ENCODE results near the gene DENR. TPM values are rescaled to one million over a fixed set of nuclear protein-coding genes. Genes with fewer than 3 reads are reported as not detected.
"Not testable (repeated sequence)": the region's sequence is repeated elsewhere in the genome, so short reads cannot be mapped to it uniquely, and the experiment has no call there.

Gene DENR, protein sequence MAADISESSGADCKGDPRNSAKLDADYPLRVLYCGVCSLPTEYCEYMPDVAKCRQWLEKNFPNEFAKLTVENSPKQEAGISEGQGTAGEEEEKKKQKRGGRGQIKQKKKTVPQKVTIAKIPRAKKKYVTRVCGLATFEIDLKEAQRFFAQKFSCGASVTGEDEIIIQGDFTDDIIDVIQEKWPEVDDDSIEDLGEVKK
- total RNA-seq (10 to 100 TPM; 28.8 to 44.9 (median 31.0) TPM), polyA plus RNA-seq (10 to 100 TPM; 26.4 to 34.5 (median 33.3) TPM)

- Histone ChIP-seq H3K36me3 (peaks cover 4 to 21% (median 13%) of the 10 kb centered on the region in 4 donors), H3K4me3 (peak within 1 kb of the TSS; percentile 79 to 94 (median 86)), H3K4me1 (peaks cover 0 to 20% (median 16%) of the 10 kb centered on the region in 4 donors), H3K27ac (peak within 1 kb of the TSS; percentile 79 to 89 (median 83)), H3K9me3 (no peaks in the 10 kb centered on the region), H3K27me3 (no peaks in the 10 kb centered on the region)
- intact Hi-C loops (cut with DNase I), result loop anchor here (1.0 to 10.0 kb wide), 3 partner anchors 116 to 882 kb away; partner anchors contain the start of genes EIF2B1, GTF2H3 and KNTC1
- 0 to 1% methylated on average over 73 of the region's 73 CpGs for WGBS, 2 donors
- TF ChIP-seq POLR2A (IDR thresholded peaks at IDR 0.05), result peak; percentile 37 to 82
- TF ChIP-seq, protein P1, sequence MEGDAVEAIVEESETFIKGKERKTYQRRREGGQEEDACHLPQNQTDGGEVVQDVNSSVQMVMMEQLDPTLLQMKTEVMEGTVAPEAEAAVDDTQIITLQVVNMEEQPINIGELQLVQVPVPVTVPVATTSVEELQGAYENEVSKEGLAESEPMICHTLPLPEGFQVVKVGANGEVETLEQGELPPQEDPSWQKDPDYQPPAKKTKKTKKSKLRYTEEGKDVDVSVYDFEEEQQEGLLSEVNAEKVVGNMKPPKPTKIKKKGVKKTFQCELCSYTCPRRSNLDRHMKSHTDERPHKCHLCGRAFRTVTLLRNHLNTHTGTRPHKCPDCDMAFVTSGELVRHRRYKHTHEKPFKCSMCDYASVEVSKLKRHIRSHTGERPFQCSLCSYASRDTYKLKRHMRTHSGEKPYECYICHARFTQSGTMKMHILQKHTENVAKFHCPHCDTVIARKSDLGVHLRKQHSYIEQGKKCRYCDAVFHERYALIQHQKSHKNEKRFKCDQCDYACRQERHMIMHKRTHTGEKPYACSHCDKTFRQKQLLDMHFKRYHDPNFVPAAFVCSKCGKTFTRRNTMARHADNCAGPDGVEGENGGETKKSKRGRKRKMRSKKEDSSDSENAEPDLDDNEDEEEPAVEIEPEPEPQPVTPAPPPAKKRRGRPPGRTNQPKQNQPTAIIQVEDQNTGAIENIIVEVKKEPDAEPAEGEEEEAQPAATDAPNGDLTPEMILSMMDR (IDR thresholded peaks at IDR 0.05), result peak in 3 of 4 experiments; percentile 35 to 47 (median 46)
- TF ChIP-seq EP300 (IDR thresholded peaks at IDR 0.05), result peak in 1 of 4 donors; percentile 78
- peak; percentile 77 to 95 (median 87) for TF ChIP-seq POLR2AphosphoS5 (IDR thresholded peaks at IDR 0.05)
- peak; percentile 99 for DNase-seq
Observed at GRCh38 chr12:122752464-122753318, at the start of gene DENR. DENR (plus strand) TSS chr12:122752824; CDS start chr12:122753702, 878 bp downstream.

GRCh38 chr12:122702890-122703611 is 49.6 kb upstream of the DENR start, which contains the start of gene HCAR2:
HCAR2 (minus strand) TSS chr12:122703357; CDS start chr12:122703283, 74 bp downstream.
- H3K27ac ChIP-seq; H3K4me1 ChIP-seq; H3K27me3 ChIP-seq; H3K4me3 ChIP-seq; DNase-seq; H3K9me3 ChIP-seq; intact Hi-C loops (cut with DNase I); H3K36me3 ChIP-seq: not testable (repeated sequence)
- WGBS, 2 donors, result 86 to 88% methylated on average over 22 of the region's 22 CpGs

DNA sequence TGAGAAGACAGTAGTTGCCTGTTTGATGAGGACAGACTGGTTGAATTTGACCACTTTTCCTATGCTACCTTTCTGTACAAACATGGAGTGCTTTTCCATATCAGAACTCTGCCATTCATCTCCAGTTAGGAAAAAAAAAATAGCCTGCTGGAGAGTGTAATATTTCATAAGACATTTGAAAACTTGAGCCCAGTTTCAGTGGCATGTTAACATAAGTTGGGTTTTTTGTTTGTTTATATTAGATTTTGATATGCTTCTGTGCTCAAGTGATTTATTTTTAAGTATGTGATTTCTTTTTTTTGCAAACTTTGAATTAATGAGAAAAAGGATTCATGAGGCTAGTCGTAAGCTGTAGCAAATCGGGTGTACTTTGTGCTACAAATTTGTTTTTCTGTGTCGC is 48.8 kb upstream of the DENR start:
- 85 to 88% methylated on average over 3 of the region's 3 CpGs for WGBS, 2 donors

DNA sequence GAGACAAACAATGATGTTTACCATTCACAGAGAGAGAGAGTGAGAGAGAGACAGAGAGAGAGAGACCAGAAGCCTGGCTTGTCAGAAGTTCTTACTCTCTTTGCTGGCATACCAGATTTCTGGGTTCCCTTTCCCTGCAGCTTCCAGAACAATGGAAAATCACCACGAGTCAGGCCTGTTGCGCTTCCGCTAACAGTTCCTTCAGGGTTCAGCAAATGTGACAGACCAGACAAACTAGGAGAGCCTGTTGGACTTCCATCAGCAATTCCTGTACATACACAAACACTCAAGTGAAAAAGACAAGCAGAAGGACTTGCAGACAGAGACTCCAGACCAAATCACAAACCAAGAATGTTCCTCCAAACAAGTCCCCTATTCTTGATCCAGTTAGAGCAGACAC is 43.3 kb upstream of the DENR start:
- H3K4me3 ChIP-seq; DNase-seq; H3K36me3 ChIP-seq; H3K4me1 ChIP-seq; H3K27ac ChIP-seq; H3K27me3 ChIP-seq; intact Hi-C loops (cut with DNase I); H3K9me3 ChIP-seq: not testable (repeated sequence)
- no CpG with 5 or more reads among the region's 3 CpGs for WGBS, 2 donors

More for the DNA sequence above, 48.8 kb upstream of the DENR start:
- H3K4me3 ChIP-seq; H3K36me3 ChIP-seq; H3K4me1 ChIP-seq; DNase-seq; intact Hi-C loops (cut with DNase I); H3K9me3 ChIP-seq; H3K27me3 ChIP-seq; H3K27ac ChIP-seq: not testable (repeated sequence)

DNA sequence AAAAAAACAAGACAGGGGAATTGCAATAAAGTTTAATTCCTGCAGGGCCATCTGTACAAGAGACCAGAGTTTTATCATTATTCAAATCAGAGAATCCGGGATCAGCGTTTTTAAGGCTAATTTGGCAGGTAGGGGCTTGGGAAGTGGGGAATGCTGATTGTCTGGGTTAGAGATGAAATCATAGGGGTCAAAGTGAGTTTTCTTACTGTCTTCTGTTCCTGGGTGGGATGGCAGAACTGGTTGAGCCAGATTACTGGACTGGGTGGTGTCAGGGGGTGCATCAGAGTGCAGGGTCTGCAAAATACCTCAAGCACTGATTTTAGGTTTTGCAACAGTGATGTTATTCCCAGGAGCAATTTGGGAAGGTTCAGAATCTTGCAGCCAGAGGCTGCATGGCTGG is 42.3 kb upstream of the DENR start:
- H3K4me3 ChIP-seq; H3K4me1 ChIP-seq; DNase-seq; H3K36me3 ChIP-seq; H3K9me3 ChIP-seq; H3K27ac ChIP-seq; H3K27me3 ChIP-seq; intact Hi-C loops (cut with DNase I): not testable (repeated sequence)
- 44 to 80% methylated on average over 2 of the region's 2 CpGs for WGBS, 2 donors

- DNase-seq; H3K9me3 ChIP-seq; H3K27ac ChIP-seq; H3K4me1 ChIP-seq; H3K27me3 ChIP-seq; H3K36me3 ChIP-seq; H3K4me3 ChIP-seq; intact Hi-C loops (cut with DNase I): not testable (repeated sequence)
- WGBS, 2 donors, result 84 to 86% methylated on average over 1 of the region's 1 CpG
Observed at GRCh38 chr12:122711266-122711665, 41.4 kb upstream of the DENR start.

GRCh38 chr12:122713491-122714188 is 39.0 kb upstream of the DENR start:
- H3K27ac ChIP-seq; H3K27me3 ChIP-seq; H3K4me1 ChIP-seq; H3K9me3 ChIP-seq; intact Hi-C loops (cut with DNase I); H3K4me3 ChIP-seq; DNase-seq; H3K36me3 ChIP-seq: not testable (repeated sequence)
- WGBS, 2 donors, result 78 to 81% methylated on average over 3 of the region's 10 CpGs

GRCh38 chr12:122715211-122715610 is 37.4 kb upstream of the DENR start:
- WGBS, 2 donors, result 75 to 85% methylated on average over 6 of the region's 6 CpGs
- H3K4me3 ChIP-seq; H3K27me3 ChIP-seq; intact Hi-C loops (cut with DNase I); H3K9me3 ChIP-seq; H3K27ac ChIP-seq; H3K36me3 ChIP-seq; H3K4me1 ChIP-seq; DNase-seq: not testable (repeated sequence)

DNA sequence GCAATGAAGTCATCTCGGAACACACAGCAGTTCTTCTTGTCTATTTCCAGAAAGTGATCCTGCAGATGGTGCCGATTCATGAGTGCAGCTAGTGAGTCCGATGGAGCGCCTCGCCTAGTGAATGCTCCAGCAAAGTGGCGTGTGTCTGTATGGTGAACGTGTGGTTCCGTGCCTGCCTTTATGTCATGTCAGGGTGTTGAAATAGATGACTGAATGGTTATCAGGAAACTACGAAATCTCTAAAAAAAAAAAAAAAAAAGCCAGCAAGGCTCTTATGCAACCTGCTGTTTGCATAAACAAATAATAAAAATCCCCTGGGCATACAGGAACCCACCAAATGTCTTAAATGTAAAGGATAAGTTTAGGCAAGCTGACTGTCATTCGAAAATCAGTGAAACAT is 36.0 kb upstream of the DENR start, which contains the start of gene HCAR3:
HCAR3 (minus strand) TSS at position 154 of the 400 bp plus-strand sequence; CDS start at position 80, 74 bp downstream.
- intact Hi-C loops (cut with DNase I); H3K4me3 ChIP-seq; H3K36me3 ChIP-seq; H3K9me3 ChIP-seq; H3K27me3 ChIP-seq; DNase-seq; H3K27ac ChIP-seq; H3K4me1 ChIP-seq: not testable (repeated sequence)
- 76 to 85% methylated on average over 10 of the region's 10 CpGs for WGBS, 2 donors

All from sigmoid colon (tissue), 7 donors.